HG02678 (cell line): ENCODE data around the gene U2AF2.

Experiments used
- ATAC-seq: cut with Tn5 transposase; IDR thresholded peaks from one replicate; pipeline ENCODE4 v1.9.1; 2021; ENCODE audit warnings: mild to moderate bottlenecking, moderate library complexity; ENCODE audit not compliant: unreplicated experiment

The U2AF2 gene

DNA sequence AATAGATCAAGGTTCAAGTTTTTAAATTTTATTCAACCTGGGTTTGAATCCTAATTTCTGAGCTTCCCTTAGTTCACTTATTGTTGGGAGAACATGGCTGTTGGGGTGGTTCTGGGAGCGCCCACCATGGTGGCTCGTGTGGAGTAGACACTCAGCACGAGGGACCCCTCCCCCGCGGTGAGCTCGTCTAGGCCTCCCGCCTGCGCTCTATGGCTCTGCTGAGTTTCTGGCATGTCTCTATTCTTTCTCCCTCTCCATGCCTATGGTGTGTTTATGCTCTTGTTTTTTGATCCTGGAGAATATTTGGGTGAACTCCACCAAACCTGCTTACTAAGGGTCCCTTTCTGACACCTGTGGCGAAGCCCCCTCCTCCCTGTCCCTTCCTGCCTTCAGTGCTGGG lies 18.6 kb downstream of the U2AF2 start:
- ATAC-seq = no peak

DNA sequence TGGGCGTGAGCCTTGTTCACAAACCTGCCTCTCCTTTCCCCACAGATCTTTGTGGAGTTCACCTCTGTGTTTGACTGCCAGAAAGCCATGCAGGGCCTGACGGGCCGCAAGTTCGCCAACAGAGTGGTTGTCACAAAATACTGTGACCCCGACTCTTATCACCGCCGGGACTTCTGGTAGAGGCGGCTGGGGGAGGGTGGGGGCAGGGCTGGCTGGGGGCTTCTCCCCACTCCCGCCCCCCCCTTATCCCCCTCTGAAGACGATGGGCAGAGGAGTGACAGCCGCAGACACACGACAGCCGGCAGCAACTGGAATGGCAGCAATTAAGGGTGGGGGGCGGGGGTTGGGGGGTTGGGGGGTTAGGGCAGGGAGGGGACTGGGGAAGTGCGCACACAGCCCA lies 19.1 kb downstream of the U2AF2 start:
- no peak for ATAC-seq

- no peak for ATAC-seq
Observed at GRCh38 chr19:55674459-55674840, 19.6 kb downstream of the U2AF2 start.

DNA sequence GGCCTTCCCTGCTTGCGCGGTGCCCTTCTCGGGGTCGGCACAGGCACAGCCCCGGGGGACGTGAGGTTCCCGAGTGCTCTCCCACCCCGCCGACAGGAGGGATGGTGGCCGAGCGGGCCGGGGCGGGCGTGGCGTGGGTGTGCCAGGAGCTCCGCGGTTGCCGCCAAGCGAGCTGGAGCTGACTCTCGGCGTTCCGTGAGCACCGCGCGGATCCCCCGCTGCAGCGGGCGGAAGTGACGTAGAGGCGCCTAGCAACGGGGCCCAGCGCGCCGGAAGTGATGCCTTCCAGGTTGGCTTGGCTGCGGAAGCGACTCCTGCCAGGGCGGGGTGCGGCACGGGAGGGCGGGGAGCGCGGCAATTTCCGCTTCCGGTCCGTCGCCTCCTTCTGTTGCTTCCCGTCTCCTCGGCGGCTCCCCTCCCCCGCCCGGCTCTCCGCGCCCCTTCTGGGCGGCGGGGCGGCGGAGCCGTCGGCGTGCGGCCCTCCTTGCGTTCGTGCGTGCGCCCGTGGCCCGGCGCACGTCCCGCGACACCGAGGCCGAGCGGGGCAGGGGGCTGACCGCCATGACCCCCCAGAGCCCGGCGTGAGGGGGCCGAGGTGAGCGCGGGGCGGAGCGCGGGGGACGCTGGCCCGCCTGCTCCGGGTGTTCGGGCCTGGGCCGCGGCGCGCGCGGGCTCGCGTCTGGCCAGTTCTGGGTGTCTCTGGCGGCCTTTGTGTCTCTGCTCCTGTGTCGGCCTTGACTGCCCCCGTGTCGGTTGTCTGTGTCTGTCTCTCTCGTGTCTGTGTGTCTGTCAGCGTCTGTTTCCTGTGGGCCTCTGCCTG lies 20.2 kb downstream of the U2AF2 start, which contains the start of gene EPN1:
TSS of gene EPN1 (plus strand) at position 386 of the 820 bp plus-strand sequence. CDS start 3,402 bp downstream, outside the sequence.
- peak; percentile 68 for ATAC-seq

- no peak for ATAC-seq
Observed at GRCh38 chr19:55675661-55676354, 21.0 kb downstream of the U2AF2 start.

GRCh38 chr19:55676383-55676782 lies 21.5 kb downstream of the U2AF2 start:
- ATAC-seq = no peak

GRCh38 chr19:55676889-55677505 lies 22.2 kb downstream of the U2AF2 start:
- ATAC-seq = no peak

GRCh38 chr19:55677572-55678028 lies 22.8 kb downstream of the U2AF2 start:
- no peak for ATAC-seq

- ATAC-seq = peak; percentile 67
Observed at GRCh38 chr19:55678121-55678671, 23.4 kb downstream of the U2AF2 start.

- ATAC-seq = no peak
Observed at GRCh38 chr19:55679343-55680257, 24.8 kb downstream of the U2AF2 start.

DNA sequence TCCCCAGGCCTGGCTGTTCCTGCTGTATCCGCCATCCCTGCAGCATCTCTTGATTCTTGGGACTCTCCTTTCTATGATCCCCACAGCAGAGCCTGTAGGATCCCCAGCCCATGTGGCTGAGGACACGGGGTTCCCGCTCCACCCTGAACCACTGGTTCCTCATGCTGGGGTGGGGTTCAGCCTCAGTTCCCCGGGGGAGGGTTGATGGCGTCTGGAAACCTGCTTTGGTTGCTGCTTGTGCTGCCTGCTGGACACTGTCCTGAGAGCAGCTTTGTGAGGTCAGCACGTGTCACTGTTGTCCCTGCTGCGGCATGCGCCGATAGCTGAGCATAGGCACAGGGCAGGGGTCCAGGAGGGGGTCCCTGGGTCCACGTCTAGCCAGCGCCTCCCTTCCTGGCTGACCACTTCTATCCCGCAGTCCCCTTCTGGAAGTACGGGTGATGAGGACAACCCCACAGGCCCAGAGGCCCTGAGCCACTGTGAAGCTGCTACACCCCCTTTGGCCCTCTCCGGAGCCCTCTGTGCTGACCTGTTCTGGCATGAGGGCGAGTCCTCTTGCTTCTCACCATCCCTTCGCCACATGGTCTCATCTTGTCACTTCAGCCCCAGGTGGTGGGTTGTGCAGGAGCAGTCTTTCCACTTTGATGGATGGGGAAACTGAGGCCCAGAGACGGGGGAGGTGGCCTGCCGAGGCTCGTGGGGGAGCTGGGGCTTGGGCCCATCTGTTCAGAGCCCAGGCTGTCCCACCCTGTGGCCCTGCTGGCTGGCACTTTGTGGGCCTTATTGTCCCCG lies 25.7 kb downstream of the U2AF2 start:
- ATAC-seq = no peak

- no peak for ATAC-seq
Observed at GRCh38 chr19:55681131-55682092, 26.6 kb downstream of the U2AF2 start.

DNA sequence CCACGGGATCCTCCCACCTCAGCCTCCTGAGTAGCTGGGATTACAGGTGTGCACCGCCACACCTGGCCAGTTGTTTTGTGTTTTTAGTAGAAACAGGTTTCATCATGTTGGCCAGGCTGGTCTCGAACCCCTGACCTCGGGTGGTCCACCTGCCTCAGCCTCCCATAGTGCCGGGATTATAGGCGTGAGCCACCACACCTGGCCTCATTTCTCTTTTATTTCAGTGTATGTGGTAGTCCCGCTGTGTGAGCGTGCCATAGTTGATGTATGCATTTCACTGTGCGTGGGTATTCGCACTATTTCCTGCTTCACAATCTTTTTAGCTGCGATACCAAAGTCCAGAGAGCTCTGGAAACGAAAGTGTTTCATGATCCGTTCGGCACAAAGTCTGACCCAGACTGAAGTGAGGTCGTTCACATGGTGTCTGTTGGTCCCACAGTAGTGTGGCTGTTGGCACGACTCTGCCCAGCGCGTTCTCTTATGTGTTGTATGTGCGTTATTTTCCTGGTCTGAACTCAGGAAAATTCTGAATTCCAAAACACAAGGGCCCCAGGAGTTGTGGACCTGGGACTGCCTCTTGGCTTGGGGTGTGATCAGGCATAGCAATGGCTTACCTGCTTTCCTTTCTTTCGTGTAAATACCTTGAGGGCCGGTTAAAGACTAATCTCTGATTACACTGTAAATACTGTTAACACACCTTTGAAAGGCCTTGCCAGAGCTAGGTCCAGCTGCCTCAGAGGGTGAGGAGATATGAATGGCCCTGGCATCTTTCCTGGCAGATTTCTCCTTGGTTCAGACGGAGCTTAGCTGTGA lies 28.8 kb downstream of the U2AF2 start:
- no peak for ATAC-seq

DNA sequence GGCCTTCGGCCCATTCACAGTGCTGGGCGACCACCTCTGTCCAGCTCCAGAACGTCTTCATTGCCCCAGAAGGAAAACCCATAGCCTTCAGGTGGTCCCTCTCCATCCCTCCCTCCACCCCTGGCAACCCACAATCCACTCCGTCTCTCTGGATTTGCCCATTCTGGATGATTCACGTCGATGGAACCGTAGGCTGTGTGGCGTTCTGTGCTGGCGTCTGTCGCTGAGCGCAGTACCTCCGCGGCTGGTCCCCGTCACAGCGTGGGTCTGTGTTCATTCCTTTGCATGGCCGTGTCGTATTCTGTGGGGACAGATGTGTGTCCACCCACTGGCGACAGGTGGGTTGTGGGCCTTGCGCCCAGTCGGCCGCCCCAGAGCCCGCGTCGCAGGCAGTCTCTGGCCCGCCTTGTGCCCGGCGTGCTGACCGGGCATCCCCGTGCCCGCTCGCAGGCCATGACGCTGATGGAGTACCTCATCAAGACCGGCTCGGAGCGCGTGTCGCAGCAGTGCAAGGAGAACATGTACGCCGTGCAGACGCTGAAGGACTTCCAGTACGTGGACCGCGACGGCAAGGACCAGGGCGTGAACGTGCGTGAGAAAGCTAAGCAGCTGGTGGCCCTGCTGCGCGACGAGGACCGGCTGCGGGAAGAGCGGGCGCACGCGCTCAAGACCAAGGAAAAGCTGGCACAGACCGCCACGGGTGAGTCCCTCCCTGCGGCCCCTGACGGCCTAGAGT lies 30.3 kb downstream of the U2AF2 start:
- no peak for ATAC-seq

GRCh38 chr19:55685776-55686175 lies 30.9 kb downstream of the U2AF2 start:
- ATAC-seq = no peak

DNA sequence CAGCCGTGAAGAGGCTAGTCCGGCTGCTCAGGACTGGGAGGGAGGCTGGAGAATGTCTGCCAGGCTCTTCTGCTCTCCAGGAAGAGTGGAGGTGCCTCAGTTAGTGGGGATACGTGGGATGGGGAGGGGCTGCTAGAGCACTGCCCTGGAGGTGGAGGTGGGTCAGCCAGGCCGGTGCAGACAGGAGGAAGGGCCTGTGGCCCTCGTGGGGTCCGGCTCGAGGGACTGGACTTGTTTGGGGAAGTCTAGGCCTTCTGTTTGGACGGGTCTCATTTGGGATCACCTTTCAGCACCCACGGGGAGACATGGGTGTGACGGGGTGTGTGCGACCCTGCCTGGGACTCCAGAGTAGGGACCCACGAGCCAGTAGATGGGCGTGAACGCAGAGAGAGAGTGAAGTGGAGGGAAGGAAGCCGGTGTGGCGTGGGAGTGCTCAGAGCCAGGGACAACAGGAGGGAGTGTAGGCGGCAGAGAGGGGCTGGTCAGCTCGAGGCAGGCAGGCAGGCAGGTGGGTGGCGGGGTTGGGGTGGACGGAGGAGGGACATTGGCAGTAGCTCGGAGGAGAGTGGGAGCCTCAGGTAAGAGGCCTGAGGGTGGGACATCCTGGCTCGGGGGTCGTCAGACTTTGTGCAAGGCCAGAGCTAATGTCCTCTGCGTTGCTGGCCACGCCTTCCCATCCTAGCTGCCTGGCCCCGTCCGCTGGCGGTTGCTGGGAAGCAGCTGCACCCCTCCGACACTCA lies 31.6 kb downstream of the U2AF2 start:
- ATAC-seq = no peak
